ENCODE results near the gene CCDC30.

CCDC30 gene

GRCh38 chr1:42682739-42683531, 219.8 kb downstream of the CCDC30 start:
- in situ Hi-C loops (cut with HindIII; ENCODE audit: low pct_ligation_motif_present, low sequenced_read_pairs), result no loop called here

GRCh38 chr1:42684139-42684538, 221.1 kb downstream of the CCDC30 start:
- Histone ChIP-seq H3K4me3 (ENCODE audit: low read depth, low read length) (peak overlapping the region; percentile 82), H3K27me3 (replicated peaks) (no peaks in the 10 kb centered on the region), H3K36me3 (replicated peaks) (peaks cover 11% of the 10 kb centered on the region), H3K27ac (no peak overlapping the region)
- no peak for DNase-seq
- in situ Hi-C loops (cut with HindIII; ENCODE audit: low pct_ligation_motif_present, low sequenced_read_pairs), result no loop called here
- TF ChIP-seq CTCF (IDR thresholded peaks at IDR 0.05; ENCODE audit: low read depth, low read length, missing control alignments), result no peak

More at GRCh38 chr1:42682739-42683531, 219.8 kb downstream of the CCDC30 start:
- H3K27ac ChIP-seq, result peak overlapping the region; percentile 62
- peak overlapping the region; percentile 82 for H3K4me3 ChIP-seq (ENCODE audit: low read depth, low read length)
- DNase-seq, result no peak
- no peak for TF ChIP-seq CTCF (IDR thresholded peaks at IDR 0.05; ENCODE audit: low read depth, low read length, missing control alignments)
- no peaks in the 10 kb centered on the region for H3K27me3 ChIP-seq (replicated peaks)
- peaks cover 11% of the 10 kb centered on the region for H3K36me3 ChIP-seq (replicated peaks)

- Histone ChIP-seq H3K4me3 (ENCODE audit: low read depth, low read length) (peak overlapping the region; percentile 3), H3K27me3 (replicated peaks) (no peaks in the 10 kb centered on the region), H3K36me3 (replicated peaks) (peaks cover 11% of the 10 kb centered on the region), H3K27ac (no peak overlapping the region)
- no peak for DNase-seq
- TF ChIP-seq CTCF (IDR thresholded peaks at IDR 0.05; ENCODE audit: low read depth, low read length, missing control alignments), result no peak
- in situ Hi-C loops (cut with HindIII; ENCODE audit: low pct_ligation_motif_present, low sequenced_read_pairs), result no loop called here
Measured at GRCh38 chr1:42686418-42686817, 223.3 kb downstream of the CCDC30 start.

GRCh38 chr1:42689912-42690311, 226.8 kb downstream of the CCDC30 start:
- H3K27ac ChIP-seq, result no peak overlapping the region
- H3K27me3 ChIP-seq (replicated peaks), result no peaks in the 10 kb centered on the region
- in situ Hi-C loops (cut with HindIII; ENCODE audit: low pct_ligation_motif_present, low sequenced_read_pairs), result no loop called here
- no peak for TF ChIP-seq CTCF (IDR thresholded peaks at IDR 0.05; ENCODE audit: low read depth, low read length, missing control alignments)
- H3K4me3 ChIP-seq (ENCODE audit: low read depth, low read length), result no peak overlapping the region
- DNase-seq, result no peak
- H3K36me3 ChIP-seq (replicated peaks), result peaks cover 11% of the 10 kb centered on the region

GRCh38 chr1:42690477-42691156, 227.5 kb downstream of the CCDC30 start:
- Histone ChIP-seq H3K36me3 (replicated peaks) (peaks cover 18% of the 10 kb centered on the region), H3K4me3 (ENCODE audit: low read depth, low read length) (no peak overlapping the region), H3K27me3 (replicated peaks) (no peaks in the 10 kb centered on the region), H3K27ac (no peak overlapping the region)
- peak; percentile 31 for TF ChIP-seq CTCF (IDR thresholded peaks at IDR 0.05; ENCODE audit: low read depth, low read length, missing control alignments)
- no peak for DNase-seq
- in situ Hi-C loops (cut with HindIII; ENCODE audit: low pct_ligation_motif_present, low sequenced_read_pairs), result no loop called here

All from brain microvascular endothelial cell (primary cell).